ENCODE measurements around the gene ALK.

DNA sequence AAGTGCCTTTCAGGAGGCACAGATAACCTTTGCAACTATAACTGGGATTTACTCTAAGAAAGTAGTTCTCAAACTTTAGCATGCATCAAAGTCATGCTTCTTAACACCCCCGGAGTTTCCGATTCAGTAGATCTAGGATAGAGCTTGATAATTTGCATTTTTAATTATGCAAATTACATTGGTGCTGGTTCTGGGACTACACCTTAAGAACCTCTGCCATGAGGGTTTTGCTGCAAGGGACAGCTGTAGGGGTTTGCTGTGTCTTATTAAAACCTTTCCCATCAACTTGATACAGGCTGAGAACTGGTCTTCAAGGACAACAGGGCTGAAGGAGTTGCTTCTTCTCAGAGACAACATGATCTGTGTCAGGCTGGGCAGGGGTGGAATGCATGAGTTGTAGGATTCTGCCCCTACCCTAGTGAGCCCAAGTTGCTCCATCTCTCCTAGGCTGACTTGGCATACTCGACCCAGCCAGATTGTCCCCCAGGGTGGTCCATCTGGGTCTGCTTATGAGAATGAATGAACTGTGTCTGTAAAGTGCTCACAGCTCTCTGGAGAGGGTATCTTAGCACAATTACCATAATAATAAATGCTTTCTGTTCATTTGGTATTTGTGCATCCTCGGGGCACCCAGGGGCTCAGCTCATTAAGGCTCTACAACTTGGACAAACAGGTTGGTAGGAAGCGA, 573.5 kb downstream of the ALK start:
- TF ChIP-seq CTCF (conservative IDR thresholded peaks at IDR 0.05), result no peak
- no peak for TF ChIP-seq ZFX (IDR thresholded peaks at IDR 0.05)
